Keratinocyte (primary cell): ENCODE results near the gene MOK.
"Not testable (repeated sequence)": the region's sequence is repeated elsewhere in the genome, so short reads cannot be mapped to it uniquely, and the experiment has no call there.

Experiments
- EZH2 ChIP-seq: IDR thresholded peaks from one replicate; pipeline ENCODE4 v1.6.1; 2012; ENCODE audit warnings: inconsistent platforms, mild to moderate bottlenecking, low read length, moderate library complexity
- TF ChIP-seq, protein P1 (sequence below), 3 experiments: IDR thresholded peaks in 1 of 3; conservative IDR thresholded peaks in 1 of 3; optimal IDR thresholded peaks in 1 of 3; 2 replicates in 2 of 3; 3 replicates in 1 of 3; pipeline versions ENCODE3 to v1.5.1; 2011; ENCODE audit warnings: low read length in 3 of 3, mild to moderate bottlenecking in 3 of 3, moderate library complexity in 2 of 3, control low read depth in 1 of 3, inconsistent platforms in 1 of 3; ENCODE audit not compliant: insufficient read depth in 2 of 3; ENCODE audit errors: extremely low read depth in 1 of 3

DNA sequence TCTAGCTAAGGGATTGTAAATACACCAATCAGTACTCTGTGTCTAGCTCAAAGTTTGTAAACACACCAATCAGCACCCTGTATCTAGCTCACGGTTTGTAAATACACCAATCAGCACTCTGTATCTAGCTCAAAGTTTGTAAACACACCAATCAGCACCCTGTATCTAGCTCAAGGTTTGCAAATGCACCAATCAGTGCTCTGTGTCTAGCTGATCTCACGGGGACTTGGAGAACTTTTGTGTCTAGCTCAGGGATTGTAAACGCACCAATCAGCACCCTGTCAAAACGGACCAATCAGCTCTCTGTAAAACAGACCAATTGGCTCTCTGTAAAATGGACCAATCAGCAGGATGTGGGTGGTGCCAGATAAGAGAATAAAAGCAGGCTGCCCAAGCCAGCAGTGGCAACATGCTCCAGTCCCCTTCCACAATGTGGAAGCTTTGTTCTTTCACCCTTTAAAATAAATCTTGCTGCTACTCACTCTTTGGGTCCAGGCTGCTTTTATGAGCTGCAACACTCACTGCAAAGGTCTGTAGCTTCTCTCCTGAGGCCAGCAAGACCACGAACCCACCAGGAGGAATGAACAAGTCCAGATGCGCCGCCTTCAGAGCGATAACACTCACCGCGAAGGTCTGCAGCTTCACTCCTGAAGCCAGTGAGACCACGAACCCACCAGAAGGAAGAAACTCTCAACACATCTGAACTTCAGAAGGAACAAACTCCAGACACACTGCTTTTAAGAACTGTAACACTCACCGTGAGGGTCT lies 6.5 kb downstream of the MOK start:
- not testable (repeated sequence) for TF ChIP-seq EZH2
- TF ChIP-seq, protein P1, sequence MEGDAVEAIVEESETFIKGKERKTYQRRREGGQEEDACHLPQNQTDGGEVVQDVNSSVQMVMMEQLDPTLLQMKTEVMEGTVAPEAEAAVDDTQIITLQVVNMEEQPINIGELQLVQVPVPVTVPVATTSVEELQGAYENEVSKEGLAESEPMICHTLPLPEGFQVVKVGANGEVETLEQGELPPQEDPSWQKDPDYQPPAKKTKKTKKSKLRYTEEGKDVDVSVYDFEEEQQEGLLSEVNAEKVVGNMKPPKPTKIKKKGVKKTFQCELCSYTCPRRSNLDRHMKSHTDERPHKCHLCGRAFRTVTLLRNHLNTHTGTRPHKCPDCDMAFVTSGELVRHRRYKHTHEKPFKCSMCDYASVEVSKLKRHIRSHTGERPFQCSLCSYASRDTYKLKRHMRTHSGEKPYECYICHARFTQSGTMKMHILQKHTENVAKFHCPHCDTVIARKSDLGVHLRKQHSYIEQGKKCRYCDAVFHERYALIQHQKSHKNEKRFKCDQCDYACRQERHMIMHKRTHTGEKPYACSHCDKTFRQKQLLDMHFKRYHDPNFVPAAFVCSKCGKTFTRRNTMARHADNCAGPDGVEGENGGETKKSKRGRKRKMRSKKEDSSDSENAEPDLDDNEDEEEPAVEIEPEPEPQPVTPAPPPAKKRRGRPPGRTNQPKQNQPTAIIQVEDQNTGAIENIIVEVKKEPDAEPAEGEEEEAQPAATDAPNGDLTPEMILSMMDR (optimal IDR thresholded peaks at IDR 0.05 in 1 of 3, IDR thresholded peaks at IDR 0.05 in 1 of 3, conservative IDR thresholded peaks at IDR 0.05 in 1 of 3; ENCODE audit: extremely low read depth in 1 of 3, insufficient read depth in 2 of 3, low read length in 3 of 3) = not testable (repeated sequence)
